Neural progenitor cell (in vitro differentiated cells): ENCODE results near the gene CTSW. TPM values are rescaled to one million over a fixed set of nuclear protein-coding genes. Genes with fewer than 3 reads are reported as not detected.

Source experiments
- DNase-seq: peaks from one replicate; pipeline ENCODE4 v3.0.0-alpha.2; 2016; ENCODE audit warnings: low spot score
- H2AFZ ChIP-seq: fragments of 200-600 bp; sonication (generic); replicated peaks from 2 replicates; pipeline ENCODE4 v1.6.1; 2016; ENCODE audit warnings: antibody characterized with exemption
- H3F3A ChIP-seq: fragments of 200-600 bp; sonication (generic); 2 replicates; pipeline ENCODE4 v1.6.1; 2016; ENCODE audit warnings: antibody characterized with exemption, low read depth
- H3K27ac ChIP-seq: fragments of 200-600 bp; sonication (generic); 2 replicates; pipeline ENCODE4 v1.5.1; 2016; ENCODE audit warnings: mild to moderate bottlenecking
- H3K27me3 ChIP-seq: fragments of 200-600 bp; sonication (generic); 2 replicates; pipeline ENCODE4 v1.6.1; 2016; ENCODE audit warnings: mild to moderate bottlenecking, moderate library complexity
- H3K36me3 ChIP-seq: fragments of 200-600 bp; sonication (generic); 2 replicates; pipeline ENCODE4 v1.5.1; 2016
- H3K4me1 ChIP-seq: fragments of 200-600 bp; sonication (generic); 2 replicates; pipeline ENCODE4 v1.6.1; 2016; ENCODE audit warnings: mixed run types
- H3K4me2 ChIP-seq: fragments of 200-600 bp; sonication (generic); 2 replicates; pipeline ENCODE4 v1.6.1; 2016
- H3K4me3 ChIP-seq: fragments of 200-600 bp; sonication (generic); 2 replicates; pipeline ENCODE4 v1.5.1; 2016
- H3K79me2 ChIP-seq: fragments of 200-600 bp; sonication (generic); 2 replicates; pipeline ENCODE4 v1.6.1; 2016; ENCODE audit warnings: low read depth
- H3K9ac ChIP-seq: fragments of 200-600 bp; sonication (generic); 2 replicates; pipeline ENCODE4 v1.6.1; 2016
- H3K9me3 ChIP-seq: fragments of 200-600 bp; sonication (generic); 2 replicates; pipeline ENCODE4 v1.5.1; 2016; ENCODE audit warnings: low read depth
- H4K20me1 ChIP-seq: fragments of 200-600 bp; sonication (generic); 2 replicates; pipeline ENCODE4 v1.6.1; 2016; ENCODE audit warnings: low read depth
- H3K27ac Mint-ChIP-seq: 3 replicates; pipeline ENCODE4 v1.8.0; 2021; ENCODE audit warnings: mixed read lengths
- H3K27me3 Mint-ChIP-seq: 2 replicates; pipeline ENCODE4 v1.8.0; 2022; ENCODE audit warnings: low read depth, mild to moderate bottlenecking, inconsistent platforms, moderate library complexity, mixed read lengths; ENCODE audit not compliant: insufficient read depth
- H3K36me3 Mint-ChIP-seq: 3 replicates; pipeline ENCODE4 v1.8.0; 2021; ENCODE audit warnings: mixed read lengths
- H3K4me1 Mint-ChIP-seq: 3 replicates; pipeline ENCODE4 v1.8.0; 2021; ENCODE audit warnings: mixed read lengths
- H3K4me3 Mint-ChIP-seq: 3 replicates; pipeline ENCODE4 v1.8.0; 2021; ENCODE audit warnings: mild to moderate bottlenecking, moderate library complexity, mixed read lengths
- H3K9me3 Mint-ChIP-seq: 3 replicates; pipeline ENCODE4 v1.8.0; 2020; ENCODE audit warnings: mixed read lengths
- CTCF ChIP-seq: fragments of 200-600 bp; sonication (generic); IDR thresholded peaks from 2 replicates; pipeline ENCODE4 v1.5.1; 2017; ENCODE audit warnings: antibody characterized with exemption, mild to moderate bottlenecking
- EZH2 ChIP-seq: fragments of 200-600 bp; sonication (generic); IDR thresholded peaks from 2 replicates; pipeline ENCODE4 v1.6.1; 2017; ENCODE audit warnings: antibody characterized with exemption, mild to moderate bottlenecking, moderate library complexity
- EZH2phosphoT487 ChIP-seq: fragments of 200-600 bp; sonication (generic); IDR thresholded peaks from 2 replicates; pipeline ENCODE4 v1.6.1; 2017; ENCODE audit warnings: antibody characterized with exemption
- total RNA-seq: library from RNA; depleted of rRNA; stranded (reverse); fragments of >200 nt; gene quantifications from 2 replicates; pipeline ENCODE4 v1.2.3, GENCODE V29; 2015; ENCODE audit warnings: low replicate concordance

The CTSW gene
- total RNA-seq, 1 donor from 2014 or later, result not detected

DNA sequence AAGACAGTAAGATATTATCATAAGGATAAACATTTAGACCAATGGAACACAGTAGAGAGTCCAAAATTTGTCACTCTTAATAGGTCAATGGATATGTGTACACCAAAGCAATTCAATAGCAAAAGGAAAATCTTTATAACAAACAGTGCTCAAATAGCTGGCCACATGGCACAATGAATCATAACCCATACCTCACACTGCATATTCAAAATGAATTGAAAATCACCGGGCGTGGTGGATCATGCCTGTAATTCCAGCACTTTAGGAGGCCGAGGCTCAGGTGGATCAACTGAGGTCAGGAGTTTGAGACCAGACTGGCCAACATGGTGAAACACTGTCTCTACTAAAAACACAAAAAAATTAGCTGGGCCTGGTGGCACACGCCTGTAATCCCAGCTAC, 37.5 kb upstream of the CTSW start:
- H3K27me3 Mint-ChIP-seq, result peaks cover 2% of the 10 kb centered on the region
- no peaks in the 10 kb centered on the region for H3K4me1 Mint-ChIP-seq

GRCh38 chr11:65843811-65844210, 35.8 kb upstream of the CTSW start:
- H3K9me3 ChIP-seq, result no peaks in the 10 kb centered on the region
- DNase-seq, result no peak
- no peak overlapping the region for H3K4me2 ChIP-seq
- H3K27me3 ChIP-seq, result no peaks in the 10 kb centered on the region
- no peaks in the 10 kb centered on the region for H3K36me3 ChIP-seq
- TF ChIP-seq EZH2, result no peak
- no peak for TF ChIP-seq EZH2phosphoT487
- no peak for TF ChIP-seq CTCF
- H3K27ac Mint-ChIP-seq, result no peak overlapping the region
- H3K4me1 ChIP-seq, result no peaks in the 10 kb centered on the region
- H3K4me3 Mint-ChIP-seq, result no peak overlapping the region
- no peak overlapping the region for H3K4me3 ChIP-seq
- H3F3A ChIP-seq, result no peaks in the 10 kb centered on the region
- no peak overlapping the region for H3K27ac ChIP-seq
- no peaks in the 10 kb centered on the region for H3K4me1 Mint-ChIP-seq
- no peak overlapping the region for H2AFZ ChIP-seq
- no peaks in the 10 kb centered on the region for H4K20me1 ChIP-seq
- H3K9me3 Mint-ChIP-seq, result no peaks in the 10 kb centered on the region
- no peaks in the 10 kb centered on the region for H3K36me3 Mint-ChIP-seq
- peaks cover 3% of the 10 kb centered on the region for H3K27me3 Mint-ChIP-seq
- H3K9ac ChIP-seq, result no peak overlapping the region
- H3K79me2 ChIP-seq, result no peaks in the 10 kb centered on the region

More for the DNA sequence above, 37.5 kb upstream of the CTSW start:
- H3K9me3 Mint-ChIP-seq, result peaks cover under 1% of the 10 kb centered on the region
- no peaks in the 10 kb centered on the region for H3F3A ChIP-seq
- no peaks in the 10 kb centered on the region for H3K79me2 ChIP-seq
- H3K4me1 ChIP-seq, result no peaks in the 10 kb centered on the region
- H3K9me3 ChIP-seq, result no peaks in the 10 kb centered on the region
- no peaks in the 10 kb centered on the region for H4K20me1 ChIP-seq
- no peak overlapping the region for H3K9ac ChIP-seq
- H3K4me3 Mint-ChIP-seq, result no peak overlapping the region
- H3K4me3 ChIP-seq, result no peak overlapping the region
- no peaks in the 10 kb centered on the region for H3K36me3 ChIP-seq
- H3K27ac ChIP-seq, result no peak overlapping the region
- no peaks in the 10 kb centered on the region for H3K27me3 ChIP-seq
- H3K4me2 ChIP-seq, result no peak overlapping the region
- no peak overlapping the region for H3K27ac Mint-ChIP-seq
- H3K36me3 Mint-ChIP-seq, result no peaks in the 10 kb centered on the region
- no peak for DNase-seq
- H2AFZ ChIP-seq, result no peak overlapping the region
- TF ChIP-seq CTCF (no peak), EZH2phosphoT487 (no peak), EZH2 (no peak)

- Histone ChIP-seq H3K27me3 (no peaks in the 10 kb centered on the region), H3K27ac (no peak overlapping the region), H3K79me2 (no peaks in the 10 kb centered on the region), H2AFZ (no peak overlapping the region), H3F3A (no peaks in the 10 kb centered on the region), H3K4me3 (no peak overlapping the region), H4K20me1 (no peaks in the 10 kb centered on the region), H3K9me3 (no peaks in the 10 kb centered on the region), H3K4me1 (no peaks in the 10 kb centered on the region), H3K36me3 (no peaks in the 10 kb centered on the region), H3K4me2 (no peak overlapping the region), H3K9ac (no peak overlapping the region)
- Mint-ChIP-seq H3K36me3 (no peaks in the 10 kb centered on the region), H3K4me3 (no peak overlapping the region), H3K27ac (no peak overlapping the region), H3K27me3 (peaks cover 4% of the 10 kb centered on the region), H3K4me1 (no peaks in the 10 kb centered on the region), H3K9me3 (no peaks in the 10 kb centered on the region)
- TF ChIP-seq EZH2phosphoT487, result no peak
- TF ChIP-seq EZH2, result no peak
- TF ChIP-seq CTCF, result no peak
- DNase-seq, result no peak
These were observed 35.3 kb upstream of the CTSW start for GRCh38 chr11:65844231-65844872.
